Fibroblast of lung (primary cell): ENCODE measurements around the gene SLC7A6OS.

Experiments used
- EZH2 ChIP-seq: IDR thresholded peaks from 2 replicates; pipeline ENCODE4 v1.5.1; 2012; ENCODE audit warnings: low read length, control low read depth, mild to moderate bottlenecking; ENCODE audit errors: missing control alignments
- TF ChIP-seq, protein P1 (sequence below), 2 donors: IDR thresholded peaks in 1 of 2; conservative IDR thresholded peaks in 1 of 2; 1 replicate in 1 of 2; 2 replicates in 1 of 2; pipeline ENCODE4 v1.5.1; 2011 to 2012; ENCODE audit warnings: low read length in 2 of 2, control low read depth in 1 of 2, inconsistent platforms in 1 of 2, low read depth in 1 of 2, mild to moderate bottlenecking in 1 of 2

DNA sequence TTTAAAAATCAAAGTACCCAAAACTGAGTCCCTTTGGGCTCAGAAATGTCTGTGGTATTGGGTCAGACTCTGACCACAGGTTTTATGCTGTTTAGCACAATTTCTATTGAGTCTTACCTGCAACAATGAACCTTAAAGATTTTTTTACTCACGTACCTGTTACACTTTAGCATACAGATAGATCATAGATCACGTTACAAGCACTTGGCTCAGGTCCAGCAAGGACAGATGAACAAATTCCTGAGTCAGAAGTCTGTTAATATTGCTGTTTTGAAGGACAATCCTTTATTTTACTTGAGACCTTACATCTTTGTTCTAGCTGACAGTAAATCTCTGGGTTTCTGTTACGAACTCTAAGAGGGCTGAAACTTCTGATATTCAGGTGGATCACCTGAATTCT, 12.8 kb downstream of the SLC7A6OS start:
- TF ChIP-seq, protein P1, sequence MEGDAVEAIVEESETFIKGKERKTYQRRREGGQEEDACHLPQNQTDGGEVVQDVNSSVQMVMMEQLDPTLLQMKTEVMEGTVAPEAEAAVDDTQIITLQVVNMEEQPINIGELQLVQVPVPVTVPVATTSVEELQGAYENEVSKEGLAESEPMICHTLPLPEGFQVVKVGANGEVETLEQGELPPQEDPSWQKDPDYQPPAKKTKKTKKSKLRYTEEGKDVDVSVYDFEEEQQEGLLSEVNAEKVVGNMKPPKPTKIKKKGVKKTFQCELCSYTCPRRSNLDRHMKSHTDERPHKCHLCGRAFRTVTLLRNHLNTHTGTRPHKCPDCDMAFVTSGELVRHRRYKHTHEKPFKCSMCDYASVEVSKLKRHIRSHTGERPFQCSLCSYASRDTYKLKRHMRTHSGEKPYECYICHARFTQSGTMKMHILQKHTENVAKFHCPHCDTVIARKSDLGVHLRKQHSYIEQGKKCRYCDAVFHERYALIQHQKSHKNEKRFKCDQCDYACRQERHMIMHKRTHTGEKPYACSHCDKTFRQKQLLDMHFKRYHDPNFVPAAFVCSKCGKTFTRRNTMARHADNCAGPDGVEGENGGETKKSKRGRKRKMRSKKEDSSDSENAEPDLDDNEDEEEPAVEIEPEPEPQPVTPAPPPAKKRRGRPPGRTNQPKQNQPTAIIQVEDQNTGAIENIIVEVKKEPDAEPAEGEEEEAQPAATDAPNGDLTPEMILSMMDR (conservative IDR thresholded peaks at IDR 0.05 in 1 of 2, IDR thresholded peaks at IDR 0.05 in 1 of 2; ENCODE audit: low read depth in 1 of 2, low read length in 2 of 2): no peak
- TF ChIP-seq EZH2: no peak
